ENCODE data around the gene ELP1.

The ELP1 gene

GRCh38 chr9:108953983-108954574, 20.2 kb upstream of the ELP1 start:
- Mint-ChIP-seq H3K36me3 (ENCODE audit: low read depth) (peaks cover 4% of the 10 kb centered on the region), H3K4me1 (peaks cover 11% of the 10 kb centered on the region), H3K4me3 (no peak overlapping the region), H3K27me3 (ENCODE audit: low read depth) (no peaks in the 10 kb centered on the region), H3K9me3 (no peaks in the 10 kb centered on the region), H3K27ac (no peak overlapping the region)
- peak; percentile 63 to 86 (median 66) for TF ChIP-seq CTCF (IDR thresholded peaks at IDR 0.05; ENCODE audit: unreplicated experiment in 3 of 3)

- no peak overlapping the region for H3K4me3 Mint-ChIP-seq
- H3K27ac Mint-ChIP-seq = no peak overlapping the region
- peaks cover 13% of the 10 kb centered on the region for H3K36me3 Mint-ChIP-seq (ENCODE audit: low read depth)
- no peaks in the 10 kb centered on the region for H3K9me3 Mint-ChIP-seq
- no peak for TF ChIP-seq CTCF (IDR thresholded peaks at IDR 0.05; ENCODE audit: unreplicated experiment in 3 of 3)
- peaks cover 11% of the 10 kb centered on the region for H3K4me1 Mint-ChIP-seq
- H3K27me3 Mint-ChIP-seq (ENCODE audit: low read depth) = no peaks in the 10 kb centered on the region
Observed at GRCh38 chr9:108951578-108951977, 17.7 kb upstream of the ELP1 start.

- H3K4me3 Mint-ChIP-seq = no peak overlapping the region
- peaks cover 18% of the 10 kb centered on the region for H3K36me3 Mint-ChIP-seq (ENCODE audit: low read depth)
- H3K27ac Mint-ChIP-seq = no peak overlapping the region
- peaks cover 5% of the 10 kb centered on the region for H3K4me1 Mint-ChIP-seq
- TF ChIP-seq CTCF (IDR thresholded peaks at IDR 0.05; ENCODE audit: unreplicated experiment in 3 of 3) = no peak
- H3K27me3 Mint-ChIP-seq (ENCODE audit: low read depth) = no peaks in the 10 kb centered on the region
- no peaks in the 10 kb centered on the region for H3K9me3 Mint-ChIP-seq
Observed at GRCh38 chr9:108950168-108950567, 16.2 kb upstream of the ELP1 start.

GRCh38 chr9:108939975-108940374, 6.1 kb upstream of the ELP1 start:
- Mint-ChIP-seq H3K27me3 (ENCODE audit: low read depth) (no peaks in the 10 kb centered on the region), H3K27ac (no peak overlapping the region), H3K4me1 (peaks cover 6% of the 10 kb centered on the region), H3K4me3 (no peak overlapping the region), H3K36me3 (ENCODE audit: low read depth) (peaks cover 34% of the 10 kb centered on the region), H3K9me3 (no peaks in the 10 kb centered on the region)
- TF ChIP-seq CTCF (IDR thresholded peaks at IDR 0.05; ENCODE audit: unreplicated experiment in 3 of 3) = no peak

GRCh38 chr9:108937561-108938305, 3.8 kb upstream of the ELP1 start:
- Mint-ChIP-seq H3K9me3 (no peaks in the 10 kb centered on the region), H3K36me3 (ENCODE audit: low read depth) (peaks cover 28% of the 10 kb centered on the region), H3K4me3 (peak overlapping the region in 1 of 3 experiments; percentile 15), H3K4me1 (peaks cover 24% of the 10 kb centered on the region), H3K27me3 (ENCODE audit: low read depth) (no peaks in the 10 kb centered on the region), H3K27ac (no peak overlapping the region)
- no peak for TF ChIP-seq CTCF (IDR thresholded peaks at IDR 0.05; ENCODE audit: unreplicated experiment in 3 of 3)

All from nephron (organoid).